ENCODE results near the gene ACADS.

Gene ACADS

DNA sequence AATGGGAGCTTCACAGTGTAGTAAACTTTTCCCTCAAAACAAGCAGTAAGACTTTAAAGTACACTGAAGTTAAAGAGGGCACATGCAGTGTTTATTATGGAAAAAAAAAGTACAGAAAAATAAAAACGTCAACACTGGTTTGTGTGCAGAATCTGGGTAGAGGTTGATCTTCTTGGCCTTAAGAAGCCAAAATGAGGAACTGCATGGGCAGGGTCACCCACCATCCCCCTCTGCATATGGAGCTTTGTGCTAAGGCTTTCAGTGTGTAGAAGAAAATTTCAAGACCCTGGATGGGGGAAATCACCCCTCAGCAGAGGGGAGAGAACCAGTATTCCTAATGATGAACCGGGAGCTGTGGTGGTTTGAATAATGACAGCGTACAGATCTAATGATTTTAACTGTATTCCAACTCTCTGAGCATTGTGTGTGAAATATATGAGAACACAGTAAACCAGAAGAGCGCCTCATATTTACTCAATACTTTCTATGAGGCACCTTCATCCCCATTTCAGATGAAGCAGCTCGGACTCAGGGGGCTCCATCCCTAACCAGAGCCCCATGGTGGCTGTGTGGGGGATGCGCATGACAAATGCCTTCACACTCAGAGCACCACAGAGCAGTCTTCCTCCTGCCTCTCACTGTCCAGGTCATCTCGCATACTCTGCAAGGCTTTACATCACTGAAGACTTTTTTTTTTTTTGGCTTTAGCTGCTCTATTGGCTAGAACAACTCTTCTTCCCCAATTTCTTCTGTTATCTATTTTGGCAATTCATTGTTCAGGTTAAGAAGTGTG lies 33.4 kb downstream of the ACADS start:
- DNase-seq: no peak

DNA sequence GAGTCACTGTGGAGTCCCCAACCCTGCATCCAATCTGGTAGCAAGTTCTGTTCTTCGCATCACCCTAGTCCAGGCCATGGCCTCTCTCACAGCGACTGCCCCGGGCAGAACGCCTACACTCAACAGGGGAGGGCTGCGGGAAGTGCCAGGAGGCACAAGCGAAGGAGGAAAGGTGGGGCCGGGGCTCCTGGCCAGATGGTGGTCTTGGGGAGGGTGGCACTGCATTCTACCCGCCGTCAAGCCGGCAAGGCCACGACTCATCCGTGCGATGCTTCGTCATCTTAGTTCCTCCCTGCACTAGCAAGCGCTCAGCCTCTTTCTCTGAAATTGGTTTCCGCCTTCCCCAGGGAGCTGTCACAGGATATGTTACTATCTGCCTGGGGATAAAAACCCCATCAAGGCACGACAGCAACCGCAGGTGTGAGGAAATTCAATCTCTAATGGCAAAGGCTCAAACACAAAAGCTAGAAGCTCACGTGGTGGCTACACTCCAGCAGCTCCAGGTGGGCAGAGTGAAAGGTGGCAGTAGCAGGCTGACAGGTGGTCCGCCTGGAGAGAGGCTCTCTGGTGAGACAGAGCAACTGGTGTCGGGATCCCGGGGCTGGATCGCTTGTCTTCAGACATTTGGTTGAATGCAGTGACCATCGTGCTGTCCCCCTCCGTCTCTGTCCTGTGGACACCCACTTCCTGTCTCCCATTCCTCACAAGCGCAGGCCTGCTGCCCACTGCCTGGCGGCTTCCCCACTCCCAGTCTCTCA lies 34.1 kb downstream of the ACADS start:
- no peak for DNase-seq

DNA sequence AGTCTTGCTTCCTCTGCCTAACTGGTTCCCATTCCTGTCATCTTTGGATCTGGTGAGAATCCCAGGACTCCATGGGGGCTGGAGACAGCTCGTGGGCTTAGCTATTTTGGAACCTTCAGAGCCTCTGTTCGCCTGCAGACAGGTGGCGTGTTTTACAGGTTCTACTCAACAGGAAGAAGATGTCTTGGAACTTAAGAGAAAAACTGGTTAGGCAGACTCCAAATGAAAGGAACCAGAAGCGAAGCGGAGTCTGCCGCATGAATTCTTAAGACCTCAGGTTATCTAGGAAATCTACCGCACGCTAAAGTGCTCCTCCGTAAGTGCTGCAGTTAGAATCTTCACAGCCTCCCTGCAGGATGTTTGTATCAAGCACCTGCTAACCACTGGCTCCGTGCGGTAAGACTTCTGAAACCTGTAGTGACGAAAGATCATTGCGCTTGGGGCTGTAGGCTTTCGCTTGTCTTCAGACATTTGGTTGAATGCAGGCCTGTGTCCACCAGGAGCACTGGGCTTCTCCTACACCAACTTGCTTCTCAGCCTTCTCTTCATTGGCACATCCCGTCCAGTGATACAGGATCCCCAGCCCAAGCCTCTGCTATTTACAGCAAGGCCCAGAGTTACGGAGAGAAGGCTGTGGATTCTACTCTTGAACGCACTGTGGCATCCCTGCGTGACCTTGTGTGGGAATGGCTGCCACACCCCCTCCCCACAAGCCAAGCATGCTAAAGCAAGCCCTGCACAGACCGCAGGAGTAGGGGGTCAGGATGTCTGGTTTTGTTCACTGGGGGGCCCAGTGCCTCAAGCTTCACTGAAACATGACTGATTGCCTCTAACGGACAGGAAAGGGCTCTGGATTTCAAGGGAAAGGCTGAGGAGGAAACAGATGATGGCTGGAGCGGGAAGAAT lies 35.0 kb downstream of the ACADS start:
- DNase-seq: no peak

DNA sequence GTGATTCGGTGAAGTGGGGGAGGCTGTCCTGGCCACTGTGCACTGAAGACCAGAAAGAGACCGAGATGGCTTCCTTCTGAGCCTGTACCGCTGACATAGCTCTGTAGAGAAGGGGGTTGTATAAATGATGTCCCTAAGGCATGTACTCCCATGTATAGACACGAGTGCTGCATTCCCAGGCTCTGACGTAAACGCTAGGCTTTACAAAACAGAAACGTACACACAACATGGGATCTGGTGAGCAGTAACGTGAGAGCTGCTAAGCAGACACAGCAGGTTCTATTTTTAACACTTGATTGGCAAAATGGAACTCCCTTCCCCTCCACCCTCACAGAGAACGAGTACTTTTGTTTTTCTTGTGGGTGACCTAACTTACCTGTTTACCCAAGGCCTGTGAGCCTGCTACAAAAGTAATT lies 35.9 kb downstream of the ACADS start:
- no peak for DNase-seq

DNA sequence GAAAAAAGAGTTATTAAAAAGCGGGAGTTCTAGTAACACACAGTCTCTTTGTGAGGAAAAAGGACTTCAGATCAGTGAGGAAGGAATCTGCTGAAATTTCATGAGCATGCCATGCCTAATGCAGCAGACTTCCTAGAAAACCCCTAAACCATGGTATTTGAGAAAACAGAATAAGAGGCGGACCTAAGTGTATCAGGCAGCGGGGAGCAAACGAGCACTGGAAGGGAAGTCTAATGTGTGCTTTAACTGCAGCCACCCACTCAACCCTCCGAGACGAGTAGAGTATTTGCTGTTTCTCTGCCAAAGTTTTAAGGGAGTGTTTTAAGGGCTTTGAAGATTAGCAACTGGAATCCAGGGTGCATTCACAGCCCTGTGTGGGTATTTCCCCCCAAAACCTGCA lies 36.5 kb downstream of the ACADS start:
- no peak for DNase-seq

DNA sequence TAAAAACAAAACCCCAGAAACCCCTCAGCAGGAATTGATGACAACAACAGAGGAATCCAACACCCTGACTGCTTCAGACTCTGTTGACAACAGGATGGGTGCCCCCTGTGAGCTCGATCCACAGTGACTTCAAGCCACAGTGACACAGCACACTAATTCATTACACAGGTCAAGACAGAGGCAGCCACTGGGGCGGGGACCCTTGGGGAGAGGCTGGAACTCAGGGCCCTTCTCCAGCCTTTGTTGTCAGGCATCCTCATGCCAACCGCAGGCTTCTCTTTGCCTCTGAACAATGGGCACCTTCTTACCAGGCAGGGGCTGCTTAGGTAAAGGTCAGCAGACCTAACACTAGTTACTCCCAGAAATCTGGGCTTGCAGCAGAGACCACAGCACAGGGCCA lies 37.6 kb downstream of the ACADS start:
- DNase-seq: no peak

DNA sequence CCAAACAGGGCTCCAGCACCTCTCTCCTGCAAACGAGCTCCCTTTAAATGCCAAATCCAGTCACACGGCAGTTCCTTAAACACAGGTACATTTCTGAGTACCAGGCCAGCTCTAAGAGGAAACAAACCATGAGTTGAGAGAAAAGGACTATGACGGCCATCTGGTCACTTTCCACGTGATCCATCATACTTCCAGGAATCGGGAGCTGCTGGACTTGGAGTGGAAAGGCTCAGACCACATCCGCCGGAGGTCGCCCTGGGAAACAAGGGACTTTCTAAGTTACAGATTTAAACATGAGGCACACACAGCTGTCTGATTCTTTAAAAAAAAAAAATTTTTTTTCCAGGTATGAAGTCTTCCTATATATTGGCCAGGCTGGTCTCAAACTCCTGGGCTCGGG lies 39.2 kb downstream of the ACADS start:
- no peak for DNase-seq

DNA sequence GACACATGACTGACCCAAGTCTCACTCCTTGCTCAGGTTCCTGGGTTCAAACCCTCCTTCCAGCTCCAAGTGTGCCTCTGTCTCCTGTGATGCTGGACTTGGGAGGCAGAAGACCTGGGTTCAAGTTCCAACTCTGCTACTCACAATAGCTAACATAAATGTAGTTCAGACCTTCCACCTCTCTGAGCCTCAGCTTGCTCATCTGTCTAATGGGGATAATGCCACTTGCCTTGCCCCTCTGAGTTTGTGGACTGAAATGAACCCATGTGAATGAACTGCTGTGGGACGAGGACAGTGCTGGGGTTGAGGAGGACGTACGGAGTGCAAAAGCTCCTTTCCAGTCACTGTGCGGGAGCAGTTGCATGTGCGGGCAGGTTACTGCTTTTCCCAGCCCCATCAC lies 40.9 kb downstream of the ACADS start:
- DNase-seq: no peak

DNA sequence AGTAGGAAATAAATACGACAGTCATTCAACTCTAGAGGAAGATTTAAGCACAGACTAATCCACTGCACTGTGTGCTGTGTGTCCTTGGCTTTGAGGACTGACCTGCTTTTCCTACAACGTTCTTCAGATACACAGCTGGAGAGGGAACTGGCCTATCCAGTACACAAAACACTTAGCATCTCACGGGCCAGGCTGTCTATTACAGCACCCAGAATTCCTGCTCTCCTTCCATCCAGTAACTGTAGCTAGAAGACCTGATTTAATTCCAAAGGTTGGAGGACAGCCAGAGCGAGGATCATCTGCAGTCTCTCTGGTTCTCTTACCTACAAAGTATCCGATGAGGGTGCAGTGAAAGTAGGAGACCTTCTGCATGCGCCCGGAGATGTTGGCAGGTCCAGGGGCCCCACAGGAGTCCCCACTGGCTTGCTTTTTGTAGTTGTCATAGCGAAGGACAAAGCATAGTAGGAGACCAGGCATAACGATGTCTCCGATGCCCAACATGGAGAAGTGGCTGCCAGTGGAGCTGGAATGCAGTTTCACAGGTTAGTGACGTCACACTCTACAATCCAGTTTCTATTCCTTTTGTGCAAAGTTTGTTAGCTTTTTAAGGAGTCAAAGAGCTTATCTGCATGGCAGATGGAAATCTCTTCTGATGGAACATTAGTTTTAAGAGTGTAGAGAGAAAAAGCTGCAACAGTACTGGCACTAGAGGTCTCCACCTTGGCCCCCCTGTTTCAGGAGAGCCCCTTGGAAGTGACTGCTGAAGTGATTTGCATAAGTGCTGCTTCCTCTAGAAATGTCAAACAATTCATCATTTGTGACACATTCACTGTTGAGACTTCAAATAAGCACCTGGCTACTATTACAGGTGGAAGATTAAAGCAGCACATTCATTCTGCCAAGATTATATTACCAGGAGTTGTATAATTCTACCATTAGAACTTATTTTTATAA lies 41.7 kb downstream of the ACADS start:
- no peak for DNase-seq

DNA sequence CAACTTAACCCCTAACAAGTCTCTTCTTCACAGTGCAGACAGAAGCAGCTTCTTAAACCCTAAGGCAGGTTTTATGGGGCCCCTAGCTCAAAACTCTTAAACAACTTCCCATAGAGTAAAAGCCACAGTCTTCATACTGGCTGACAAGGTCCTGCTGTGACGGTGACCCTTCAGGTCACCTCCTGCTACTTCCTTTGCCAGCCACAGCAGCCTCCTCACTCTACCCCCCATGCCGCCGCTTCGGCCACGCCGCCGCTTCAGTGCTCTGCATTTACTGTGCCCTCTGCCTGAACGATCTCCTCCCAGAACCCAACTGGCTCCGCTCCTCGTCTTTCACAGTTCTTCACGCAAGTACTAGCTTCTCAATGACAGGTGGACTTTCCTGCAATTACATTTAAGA lies 45.5 kb downstream of the ACADS start:
- DNase-seq: no peak

DNA sequence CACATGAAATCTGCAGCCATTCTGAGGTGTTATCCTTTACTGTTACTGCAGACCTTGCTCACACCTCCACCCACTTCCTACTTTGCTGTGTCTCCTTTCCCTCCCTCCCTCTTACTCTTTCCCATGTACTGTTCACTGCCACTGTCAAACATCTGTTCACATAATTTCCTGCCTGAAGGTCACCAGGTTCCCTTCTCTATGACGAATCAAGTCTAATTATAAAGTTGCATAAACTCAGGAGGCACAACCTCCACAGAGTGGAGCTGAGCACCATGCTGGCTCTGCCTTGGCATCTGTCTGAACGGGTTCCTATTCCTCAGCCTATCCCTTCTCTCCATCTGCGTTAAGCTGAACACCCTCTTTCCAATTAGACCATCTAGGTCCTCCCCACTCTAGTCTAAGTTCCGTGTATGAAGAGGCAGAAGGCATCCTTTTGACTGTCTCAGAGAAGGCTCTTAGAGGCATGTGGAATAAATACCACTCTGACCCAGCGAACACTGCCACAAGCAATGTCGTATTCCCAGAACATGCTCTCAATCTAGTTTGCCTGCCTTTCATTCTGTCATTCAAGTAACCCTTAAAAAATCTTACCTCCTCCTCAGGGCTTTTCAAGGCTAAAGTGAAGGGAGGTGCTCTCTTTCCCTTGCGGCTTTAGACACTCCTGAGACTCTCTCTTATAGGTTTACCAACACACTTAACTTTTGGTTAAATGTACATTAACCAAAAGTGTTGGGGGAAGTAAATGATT lies 48.7 kb downstream of the ACADS start:
- DNase-seq: peak; percentile 53

DNA sequence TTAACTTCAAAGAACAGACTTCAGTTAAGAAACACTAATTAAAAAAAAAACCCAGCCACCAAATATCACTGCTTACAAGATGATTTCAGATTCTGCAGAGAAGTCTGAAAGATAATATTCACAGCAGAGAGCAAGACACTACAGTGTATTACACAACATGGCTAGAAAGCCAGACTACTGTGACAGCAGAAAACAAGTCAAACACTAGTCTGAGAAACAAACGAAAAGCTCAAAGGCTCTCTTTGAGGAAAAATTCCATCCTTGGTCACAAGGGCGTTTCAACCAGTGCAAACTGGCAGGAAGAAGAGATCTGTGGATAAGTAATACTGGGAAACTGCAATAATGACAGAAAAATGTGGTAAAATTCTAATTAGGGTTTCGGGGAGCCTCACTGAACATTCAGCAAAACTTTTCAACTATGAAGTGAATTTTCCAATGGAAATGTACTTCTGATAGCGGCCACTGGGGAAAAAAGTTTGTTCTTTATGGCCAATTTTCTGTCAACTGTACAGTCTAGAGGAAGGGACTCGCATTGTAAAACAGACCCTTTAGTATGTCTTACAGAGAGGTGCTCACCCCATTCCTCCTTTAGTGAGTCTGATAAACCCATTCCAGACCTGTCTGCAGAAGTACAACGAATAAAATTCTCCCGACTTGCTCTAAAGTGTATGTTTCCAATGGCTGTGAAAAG lies 50.4 kb downstream of the ACADS start:
- DNase-seq: no peak

DNA sequence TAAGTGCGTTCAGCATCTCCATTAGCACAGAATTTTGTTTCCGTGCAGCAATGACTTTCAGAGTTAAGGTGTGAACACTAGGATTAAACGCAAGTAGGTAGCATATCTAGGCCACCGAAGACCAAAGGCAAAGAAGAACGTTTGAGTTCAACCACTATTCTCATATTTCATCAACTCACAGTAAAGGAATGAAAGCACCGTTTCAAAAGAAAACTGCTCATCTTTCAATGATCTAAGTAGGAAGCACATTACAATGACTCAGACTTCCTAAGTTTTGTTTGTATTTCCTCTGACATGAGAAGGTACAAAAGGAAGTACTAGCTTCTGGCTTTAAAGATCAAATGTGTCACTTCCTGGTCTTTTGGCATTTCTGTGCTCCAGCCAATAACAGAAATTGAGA lies 57.6 kb downstream of the ACADS start:
- DNase-seq: no peak

DNA sequence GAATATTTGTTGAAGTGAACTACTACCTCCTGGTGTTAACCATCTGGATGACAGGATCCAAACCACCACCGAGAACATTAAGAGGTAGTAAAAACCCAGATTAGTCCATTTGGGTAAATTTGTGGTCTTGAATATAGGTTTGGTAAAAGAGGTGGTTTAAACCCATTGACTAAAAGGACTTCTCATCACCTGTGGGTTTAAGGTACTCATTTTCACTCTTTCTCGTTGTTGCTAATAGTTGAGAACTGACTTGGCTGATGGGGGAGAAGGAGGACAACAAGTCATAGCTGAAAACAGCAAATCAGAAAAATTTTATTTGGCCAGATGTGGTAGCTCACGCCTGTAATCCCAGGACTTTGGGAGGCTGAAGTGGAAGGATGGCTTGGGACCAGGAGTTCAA lies 59.2 kb downstream of the ACADS start:
- DNase-seq: no peak

DNA sequence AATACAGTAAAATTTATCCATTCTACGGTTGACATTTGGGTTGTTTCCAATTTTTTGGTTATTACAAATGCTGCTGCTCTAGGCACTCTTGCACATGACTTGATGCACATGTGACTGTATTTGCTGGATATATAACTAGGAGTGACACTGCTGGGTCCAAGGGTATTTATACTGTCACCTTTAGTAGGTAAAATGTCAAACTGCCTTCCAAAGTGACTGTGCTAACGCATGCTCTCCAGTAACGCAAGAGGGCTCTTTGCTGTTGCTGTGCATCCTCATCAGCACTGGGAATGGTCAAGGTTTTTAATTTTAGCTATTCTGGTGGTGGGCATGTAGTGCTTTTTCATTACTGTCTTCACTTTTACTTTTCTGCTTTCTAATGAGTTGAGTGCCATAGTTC lies 62.3 kb downstream of the ACADS start:
- no peak for DNase-seq

Data from GDM1 (cell line).